HG02610 (cell line): Measurements from ENCODE around the gene GAL3ST2.
"Not testable (repeated sequence)": the region's sequence is repeated elsewhere in the genome, so short reads cannot be mapped to it uniquely, and the experiment has no call there.

Experiments used
- ATAC-seq: cut with Tn5 transposase; IDR thresholded peaks from one replicate; pipeline ENCODE4 v1.9.1; 2021; ENCODE audit warnings: mild to moderate bottlenecking, moderate library complexity; ENCODE audit not compliant: unreplicated experiment

Gene GAL3ST2

DNA sequence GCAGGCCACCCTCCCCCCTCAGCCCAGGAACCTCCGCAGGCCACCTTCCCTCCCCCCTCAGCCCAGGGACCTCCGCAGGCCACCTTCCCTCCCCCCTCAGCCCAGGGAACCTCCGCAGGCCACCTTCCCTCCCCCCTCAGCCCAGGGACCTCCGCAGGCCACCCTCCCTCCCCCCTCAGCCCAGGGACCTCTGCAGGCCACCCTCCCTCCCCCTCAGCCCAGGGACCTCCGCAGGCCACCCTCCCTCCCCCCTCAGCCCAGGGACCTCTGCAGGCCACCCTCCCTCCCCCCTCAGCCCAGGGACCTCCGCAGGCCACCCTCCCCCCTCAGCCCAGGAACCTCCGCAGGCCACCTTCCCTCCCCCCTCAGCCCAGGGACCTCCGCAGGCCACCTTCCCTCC, 29.6 kb downstream of the GAL3ST2 start:
- ATAC-seq, result not testable (repeated sequence)

DNA sequence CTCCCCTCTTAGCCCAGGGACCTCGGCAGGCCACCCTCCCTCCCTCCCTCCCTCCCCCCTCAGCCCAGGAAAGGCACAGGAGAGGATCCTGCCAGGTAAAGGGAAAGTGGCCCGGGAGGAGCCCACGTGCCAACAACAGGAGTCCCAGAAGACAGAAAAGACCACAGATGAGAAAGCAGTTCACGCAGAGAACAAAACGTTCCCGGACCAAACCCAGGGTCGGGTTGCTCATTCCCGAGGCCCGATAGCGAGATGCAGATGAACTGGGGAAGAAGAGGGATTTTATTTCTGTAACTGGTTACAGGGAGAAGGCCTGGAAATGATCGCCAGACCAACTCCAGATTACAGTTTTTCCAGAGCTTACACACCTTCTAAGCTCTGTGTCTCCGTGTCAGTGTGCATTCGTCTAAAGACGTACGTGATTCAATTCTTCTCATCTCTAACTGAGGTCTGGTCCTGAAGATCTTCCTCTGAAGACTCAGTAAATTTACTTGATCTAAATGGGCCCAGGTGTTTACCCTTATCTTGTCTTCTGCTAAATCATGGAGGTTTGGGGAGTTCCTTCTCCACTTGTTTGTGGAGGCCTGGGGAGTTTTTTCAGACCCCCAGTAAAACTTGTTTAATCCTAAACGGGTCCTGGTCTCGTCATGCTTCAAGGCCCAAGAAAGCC, 31.6 kb downstream of the GAL3ST2 start:
- no peak for ATAC-seq

DNA sequence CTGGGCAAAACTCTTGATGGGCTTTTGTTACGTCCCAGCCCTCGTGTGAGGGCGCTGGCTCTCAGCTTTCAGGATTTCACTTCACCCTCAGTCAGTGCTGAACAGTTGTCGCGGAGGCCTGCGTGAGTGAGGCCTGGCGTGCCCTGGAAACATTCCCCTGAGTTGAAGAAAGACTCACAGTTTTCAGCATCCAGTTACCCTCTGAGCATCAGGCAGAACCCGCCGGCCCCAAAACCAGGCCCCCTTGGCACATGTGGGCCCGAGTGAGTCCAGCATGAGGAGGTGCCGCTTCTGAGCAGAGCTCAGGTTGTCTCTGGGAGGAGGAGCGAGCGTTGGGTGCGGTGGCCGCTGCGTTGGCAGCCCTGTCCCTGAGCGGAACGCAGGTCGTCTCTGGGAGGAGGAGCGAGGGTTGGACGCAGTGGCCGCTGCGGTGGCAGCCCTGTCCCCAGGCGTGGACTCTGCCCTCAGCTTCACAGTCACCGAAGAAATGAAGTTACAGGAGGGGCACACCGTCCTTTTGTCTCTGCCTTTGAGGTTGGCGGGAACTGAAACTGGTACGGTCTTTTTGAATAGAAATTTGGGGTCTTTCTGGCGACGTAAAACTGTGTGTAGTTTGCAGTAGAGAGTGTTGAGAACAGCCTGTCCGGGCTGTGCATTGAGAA, 32.2 kb downstream of the GAL3ST2 start, which contains the start of gene NEU4:
Gene NEU4 (plus strand): TSS at position 473 of the 662 bp plus-strand sequence. CDS start 5,292 bp downstream, outside the sequence.
- no peak for ATAC-seq

DNA sequence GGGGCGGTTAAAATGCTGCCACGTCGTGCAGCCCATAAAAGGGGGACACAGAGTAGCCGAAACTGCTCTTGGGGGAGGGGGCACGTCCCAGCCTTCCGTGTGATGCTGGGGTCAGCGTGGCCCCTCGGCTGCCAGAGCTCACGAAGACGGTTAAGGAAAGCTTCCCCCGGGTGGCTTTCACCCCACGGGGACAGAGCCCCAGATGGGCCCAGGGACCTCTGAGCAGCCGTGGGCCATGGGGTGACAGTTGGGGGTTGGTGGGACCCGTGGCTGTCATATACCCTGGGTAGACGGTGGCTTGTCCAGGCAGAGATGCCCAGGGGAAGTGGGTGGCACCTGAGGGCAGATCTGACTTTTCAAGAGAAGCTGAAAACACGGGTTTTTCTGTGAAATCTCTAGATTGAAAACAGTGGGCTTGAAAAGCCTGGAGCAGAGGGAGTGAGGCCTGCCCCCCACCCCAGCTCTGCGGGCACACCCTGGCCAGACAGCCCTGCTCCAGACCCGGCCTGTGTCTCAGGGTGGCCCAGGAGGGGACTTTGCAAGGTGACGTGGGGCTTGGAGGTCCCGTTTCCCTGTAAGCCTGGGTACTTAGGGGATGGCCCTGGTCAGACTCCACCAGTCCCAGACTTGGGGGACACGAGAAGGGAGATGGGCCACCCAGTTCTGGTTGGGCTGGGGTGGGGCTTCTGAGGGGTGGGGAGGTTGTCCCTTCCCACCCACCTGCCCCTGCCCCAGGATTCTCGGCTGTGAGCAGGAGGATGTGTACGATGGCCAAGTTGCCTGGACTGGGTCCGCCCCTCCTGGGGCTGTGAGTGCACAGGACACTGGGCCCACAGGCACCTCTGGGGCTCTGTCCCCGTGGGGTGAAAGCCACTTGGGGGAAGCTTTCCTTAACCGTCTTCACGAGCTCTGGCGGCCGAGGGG, 33.0 kb downstream of the GAL3ST2 start:
- ATAC-seq, result no peak

DNA sequence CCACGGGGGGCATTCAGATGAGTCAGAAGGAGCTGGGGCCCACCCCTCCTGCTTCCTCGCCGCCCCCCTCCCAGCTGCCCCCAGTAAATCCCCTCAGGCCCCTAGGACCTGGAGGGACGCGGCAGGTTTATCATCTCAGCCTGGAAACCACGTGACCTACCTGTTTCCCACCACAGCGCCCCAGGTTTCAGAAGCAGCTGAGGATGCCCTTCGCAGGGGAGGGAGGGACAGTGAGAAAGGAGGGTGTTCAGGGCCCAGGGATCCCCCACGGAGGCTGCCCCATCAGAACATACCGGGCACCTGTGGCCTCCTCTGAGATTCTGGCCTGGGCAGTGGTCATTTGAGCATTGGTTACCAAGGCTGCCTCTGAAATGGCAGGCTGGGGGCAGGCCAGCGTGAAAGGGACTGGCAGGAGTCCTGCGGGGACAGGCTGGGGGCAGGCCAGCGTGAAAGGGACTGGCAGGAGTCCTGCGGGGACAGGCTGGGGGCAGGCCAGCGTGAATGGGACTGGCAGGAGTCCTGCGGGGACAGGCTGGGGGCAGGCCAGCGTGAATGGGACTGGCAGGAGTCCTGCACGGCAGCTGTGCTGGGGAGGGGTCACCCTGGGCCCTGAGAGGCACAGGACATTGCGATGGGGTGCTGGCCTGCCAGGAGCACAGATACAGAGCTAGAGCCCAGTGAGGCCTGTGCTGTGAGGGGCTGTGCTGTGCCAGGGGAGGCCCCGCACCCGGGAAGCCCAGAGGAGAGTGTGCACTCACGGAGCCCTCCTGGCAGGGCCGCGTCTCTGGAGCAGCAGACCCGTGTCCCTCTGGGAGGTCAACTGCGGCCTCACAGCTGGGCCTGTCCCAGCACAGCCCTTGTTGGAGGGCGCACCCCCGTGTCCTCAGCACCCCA, 33.9 kb downstream of the GAL3ST2 start:
- ATAC-seq, result no peak

DNA sequence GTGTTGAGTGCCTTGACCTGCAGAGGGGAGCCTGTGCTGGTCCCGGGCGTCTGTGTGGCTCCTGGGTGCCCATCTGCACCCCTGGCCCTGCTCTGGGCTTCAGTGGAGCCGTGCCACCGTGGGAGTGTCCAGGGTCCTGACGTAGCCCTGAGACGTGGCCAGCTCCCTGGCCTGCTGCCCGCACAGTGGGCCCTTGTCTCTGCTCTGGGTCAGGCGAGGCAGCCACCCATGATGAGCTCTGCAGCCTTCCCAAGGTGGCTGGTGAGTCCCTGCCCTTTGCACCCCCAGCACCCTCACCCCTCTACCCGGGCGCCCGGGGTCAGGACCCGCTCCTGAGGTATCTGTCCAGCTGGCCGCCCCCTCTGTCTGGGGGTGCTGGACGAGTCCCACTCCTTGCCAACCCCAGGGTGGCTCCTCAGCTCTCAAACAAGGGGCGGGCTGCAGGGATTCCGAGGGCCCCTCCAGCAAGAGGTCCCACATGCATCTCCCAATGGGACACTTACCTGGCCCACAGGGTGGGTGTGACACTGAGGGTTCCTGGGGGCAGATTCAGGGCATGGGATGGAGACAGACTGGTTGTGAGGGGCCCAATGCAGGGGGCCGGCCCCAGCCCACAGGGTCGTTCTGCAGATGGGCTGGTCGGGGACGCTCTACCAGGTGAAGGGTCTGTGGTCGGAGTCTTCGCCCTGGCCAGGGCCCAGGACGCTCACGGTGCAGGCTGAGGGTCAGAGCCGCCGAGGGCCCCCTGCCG, 34.8 kb downstream of the GAL3ST2 start:
- no peak for ATAC-seq

DNA sequence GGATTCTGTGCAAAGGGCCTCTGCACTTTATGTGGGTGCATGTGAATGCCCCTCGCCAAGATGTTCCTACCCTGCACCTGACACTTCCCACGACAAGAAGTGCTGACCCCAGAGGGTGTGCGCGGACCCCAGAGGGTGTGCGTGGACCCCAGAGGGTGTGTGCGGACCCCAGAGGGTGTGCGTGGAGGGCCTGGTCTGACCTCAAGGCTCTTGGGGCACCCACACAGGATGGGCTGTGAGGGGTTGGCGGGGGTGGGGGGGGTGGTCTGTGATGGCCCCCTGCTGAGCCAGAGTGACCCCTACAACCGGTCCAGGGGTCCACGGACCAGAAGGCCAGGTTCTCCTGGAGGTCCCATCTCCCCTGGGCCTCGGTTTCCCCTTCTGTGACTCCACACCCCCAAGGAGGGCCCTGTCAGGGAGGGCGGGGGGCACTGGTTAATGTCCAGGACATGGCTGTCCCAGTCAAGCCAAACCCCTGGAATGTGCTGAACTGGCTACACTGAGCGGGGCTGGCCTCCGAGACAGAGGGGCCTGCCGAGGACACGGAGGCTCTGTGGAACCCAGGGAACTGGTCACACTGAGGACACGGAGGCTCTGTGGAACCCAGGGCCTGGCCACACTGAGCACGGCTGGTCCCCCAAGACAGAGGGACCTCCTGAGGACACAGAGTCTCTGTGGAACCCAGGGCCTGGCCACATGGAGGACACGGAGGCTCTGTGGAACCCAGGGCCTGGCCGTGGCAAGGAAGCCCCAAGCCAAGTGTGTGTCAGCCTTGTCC, 35.5 kb downstream of the GAL3ST2 start:
- ATAC-seq, result no peak

DNA sequence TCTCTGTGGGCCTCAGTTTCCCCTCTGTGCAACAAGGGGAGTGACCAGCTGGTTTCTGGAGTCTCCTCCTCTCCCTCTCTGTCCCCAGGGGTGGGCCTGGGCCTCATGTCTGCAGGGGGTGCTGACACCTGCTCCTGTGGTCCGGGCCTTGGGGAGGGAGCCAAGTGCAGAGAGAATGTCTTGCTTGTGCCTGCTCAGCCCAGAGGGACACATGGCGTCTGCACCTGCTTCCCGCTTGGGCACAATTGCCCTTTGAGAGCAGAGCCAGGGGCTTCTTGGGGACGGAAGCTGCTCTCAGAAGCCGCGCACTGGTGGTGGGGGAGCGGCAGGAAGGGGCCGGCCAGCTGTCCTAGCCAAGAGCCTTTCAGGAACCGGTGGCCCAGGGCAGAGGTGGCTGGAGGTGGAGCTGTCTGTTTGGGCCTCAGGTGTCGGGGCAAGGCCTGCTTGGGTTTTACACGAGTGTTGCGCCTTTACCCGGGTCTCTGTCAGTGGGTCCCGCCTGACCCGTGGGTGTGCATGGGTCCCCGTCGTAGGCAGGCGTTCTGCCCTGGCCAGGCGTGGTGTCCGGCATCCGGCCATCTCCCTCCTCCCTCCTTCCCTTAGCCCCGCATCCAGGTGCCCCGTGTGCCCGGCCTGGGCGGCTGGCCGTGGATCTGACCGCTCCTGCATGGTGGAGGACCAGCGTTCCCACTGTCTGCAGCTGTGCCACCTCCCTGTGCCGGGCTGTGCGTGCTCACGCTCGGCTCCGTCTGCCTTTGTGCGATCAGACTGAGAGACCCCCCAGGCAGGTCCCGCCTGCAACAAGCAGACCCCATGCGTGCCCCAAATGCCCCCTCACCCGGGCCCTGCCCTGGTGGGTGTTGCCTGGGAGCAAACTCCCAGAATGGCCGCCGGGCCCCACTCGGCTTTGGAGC, 36.4 kb downstream of the GAL3ST2 start:
- no peak for ATAC-seq

DNA sequence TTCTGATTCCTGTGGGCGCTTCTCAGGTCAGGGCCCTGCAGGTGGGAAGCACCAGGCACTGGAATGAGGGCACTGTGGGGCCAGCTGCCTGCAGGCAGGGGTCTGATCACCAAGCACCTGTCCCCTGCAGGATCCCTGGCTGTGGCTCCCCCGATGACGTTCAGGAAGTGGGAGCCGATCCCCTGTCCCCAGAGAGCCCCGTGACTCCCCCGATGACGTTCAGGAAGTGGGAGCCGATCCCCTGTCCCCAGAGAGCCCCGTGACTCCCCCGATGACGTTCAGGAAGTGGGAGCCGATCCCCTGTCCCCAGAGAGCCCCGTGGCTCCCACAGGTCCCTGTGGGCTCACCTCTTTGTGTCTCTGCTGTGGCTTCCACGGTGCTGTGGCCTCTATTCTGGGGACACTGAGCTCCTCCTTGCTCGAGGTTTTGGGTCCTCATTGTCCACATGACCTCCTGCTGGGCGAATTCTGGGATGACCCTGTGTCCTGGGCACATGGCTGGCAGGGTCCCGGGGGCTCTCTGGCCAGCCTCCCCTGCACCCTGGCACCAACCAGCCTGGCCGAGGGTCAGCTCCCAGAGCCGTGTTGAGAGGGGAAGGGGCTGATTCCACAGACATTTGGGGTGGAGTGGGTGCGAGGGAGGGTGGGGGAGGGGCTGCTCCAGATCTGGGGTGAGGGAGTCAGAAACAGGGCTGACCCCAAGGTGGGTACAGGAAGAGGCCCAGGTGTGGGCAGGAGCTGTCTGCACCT, 37.2 kb downstream of the GAL3ST2 start:
- peak; percentile 33 for ATAC-seq

DNA sequence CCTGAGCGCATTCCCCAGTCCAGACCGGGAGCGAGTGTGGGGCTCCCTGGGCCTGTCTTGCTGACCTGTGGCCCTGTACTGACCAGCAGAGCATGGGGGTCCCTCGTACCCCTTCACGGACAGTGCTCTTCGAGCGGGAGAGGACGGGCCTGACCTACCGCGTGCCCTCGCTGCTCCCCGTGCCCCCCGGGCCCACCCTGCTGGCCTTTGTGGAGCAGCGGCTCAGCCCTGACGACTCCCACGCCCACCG, 37.7 kb downstream of the GAL3ST2 start:
- ATAC-seq, result no peak

DNA sequence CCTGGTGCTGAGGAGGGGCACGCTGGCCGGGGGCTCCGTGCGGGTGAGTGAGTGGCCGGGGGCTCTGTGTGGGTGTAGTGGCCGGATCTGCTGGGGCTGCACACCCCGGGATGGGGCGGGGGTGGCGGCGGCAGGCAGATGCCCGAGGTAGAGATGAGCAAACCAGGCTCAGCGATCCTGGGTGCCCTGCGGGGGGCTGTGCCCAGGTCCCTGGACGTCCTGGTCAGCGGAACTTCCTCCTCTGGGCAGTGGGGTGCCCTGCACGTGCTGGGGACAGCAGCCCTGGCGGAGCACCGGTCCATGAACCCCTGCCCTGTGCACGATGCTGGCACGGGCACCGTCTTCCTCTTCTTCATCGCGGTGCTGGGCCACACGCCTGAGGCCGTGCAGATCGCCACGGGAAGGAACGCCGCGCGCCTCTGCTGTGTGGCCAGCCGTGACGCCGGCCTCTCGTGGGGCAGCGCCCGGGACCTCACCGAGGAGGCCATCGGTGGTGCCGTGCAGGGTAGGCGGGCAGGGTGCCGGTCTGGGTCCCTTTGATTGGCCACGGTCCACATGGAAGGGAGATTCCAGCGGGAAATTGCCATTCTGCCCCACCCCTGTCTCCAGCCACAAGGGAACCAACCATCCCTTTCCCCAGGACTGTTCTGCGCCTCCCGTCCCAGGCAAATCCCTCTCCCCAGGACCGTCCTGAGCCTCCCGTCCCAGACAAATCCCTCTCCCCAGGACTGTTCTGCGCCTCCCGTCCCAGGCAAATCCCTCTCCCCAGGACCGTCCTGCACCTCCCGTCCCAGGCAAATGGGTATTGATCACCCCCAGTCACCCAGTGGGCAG, 38.2 kb downstream of the GAL3ST2 start:
- ATAC-seq, result no peak

DNA sequence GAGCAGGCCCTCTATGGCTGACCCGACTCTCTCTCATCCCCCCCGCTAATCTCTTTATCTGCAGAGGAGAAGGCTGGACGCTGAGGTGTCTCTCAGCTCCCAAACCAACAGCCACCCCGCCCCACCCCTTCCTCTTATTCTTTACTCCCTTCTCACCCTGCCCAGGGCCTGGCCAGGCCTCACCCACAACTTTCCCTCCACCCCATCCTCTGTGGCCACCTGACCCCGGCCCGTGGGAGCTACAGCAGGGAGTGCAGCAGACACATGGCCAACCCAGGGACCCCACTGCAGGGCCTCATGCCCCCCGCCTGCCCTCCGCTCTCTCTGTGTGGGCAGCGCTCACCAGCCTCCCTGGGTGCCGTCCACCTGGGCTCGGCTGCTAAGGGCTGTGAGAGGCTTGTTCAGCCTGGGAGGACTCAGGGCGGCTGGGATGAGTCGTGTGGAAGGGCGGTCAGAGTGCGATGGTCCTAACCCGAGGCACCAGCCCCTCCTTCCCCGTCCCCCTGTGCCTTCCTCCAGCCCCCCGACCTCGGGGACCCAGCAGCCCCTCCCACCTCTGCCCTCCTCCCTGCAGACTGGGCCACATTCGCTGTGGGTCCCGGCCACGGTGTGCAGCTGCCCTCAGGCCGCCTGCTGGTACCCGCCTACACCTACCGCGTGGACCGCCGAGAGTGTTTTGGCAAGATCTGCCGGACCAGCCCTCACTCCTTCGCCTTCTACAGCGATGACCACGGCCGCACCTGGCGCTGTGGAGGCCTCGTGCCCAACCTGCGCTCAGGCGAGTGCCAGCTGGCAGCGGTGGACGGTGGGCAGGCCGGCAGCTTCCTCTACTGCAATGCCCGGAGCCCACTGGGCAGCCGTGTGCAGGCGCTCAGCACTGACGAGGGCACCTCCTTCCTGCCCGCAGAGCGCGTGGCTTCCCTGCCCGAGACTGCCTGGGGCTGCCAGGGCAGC, 39.1 kb downstream of the GAL3ST2 start:
- ATAC-seq, result no peak

DNA sequence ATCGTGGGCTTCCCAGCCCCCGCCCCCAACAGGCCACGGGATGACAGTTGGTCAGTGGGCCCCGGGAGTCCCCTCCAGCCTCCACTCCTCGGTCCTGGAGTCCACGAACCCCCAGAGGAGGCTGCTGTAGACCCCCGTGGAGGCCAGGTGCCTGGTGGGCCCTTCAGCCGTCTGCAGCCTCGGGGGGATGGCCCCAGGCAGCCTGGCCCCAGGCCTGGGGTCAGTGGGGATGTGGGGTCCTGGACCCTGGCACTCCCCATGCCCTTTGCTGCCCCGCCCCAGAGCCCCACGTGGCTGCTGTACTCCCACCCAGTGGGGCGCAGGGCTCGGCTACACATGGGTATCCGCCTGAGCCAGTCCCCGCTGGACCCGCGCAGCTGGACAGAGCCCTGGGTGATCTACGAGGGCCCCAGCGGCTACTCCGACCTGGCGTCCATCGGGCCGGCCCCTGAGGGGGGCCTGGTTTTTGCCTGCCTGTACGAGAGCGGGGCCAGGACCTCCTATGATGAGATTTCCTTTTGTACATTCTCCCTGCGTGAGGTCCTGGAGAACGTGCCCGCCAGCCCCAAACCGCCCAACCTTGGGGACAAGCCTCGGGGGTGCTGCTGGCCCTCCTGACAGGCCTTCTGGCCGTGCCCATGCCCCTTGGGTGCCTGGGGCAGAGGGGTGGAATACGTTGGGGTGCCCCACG, 40.0 kb downstream of the GAL3ST2 start:
- ATAC-seq, result no peak

DNA sequence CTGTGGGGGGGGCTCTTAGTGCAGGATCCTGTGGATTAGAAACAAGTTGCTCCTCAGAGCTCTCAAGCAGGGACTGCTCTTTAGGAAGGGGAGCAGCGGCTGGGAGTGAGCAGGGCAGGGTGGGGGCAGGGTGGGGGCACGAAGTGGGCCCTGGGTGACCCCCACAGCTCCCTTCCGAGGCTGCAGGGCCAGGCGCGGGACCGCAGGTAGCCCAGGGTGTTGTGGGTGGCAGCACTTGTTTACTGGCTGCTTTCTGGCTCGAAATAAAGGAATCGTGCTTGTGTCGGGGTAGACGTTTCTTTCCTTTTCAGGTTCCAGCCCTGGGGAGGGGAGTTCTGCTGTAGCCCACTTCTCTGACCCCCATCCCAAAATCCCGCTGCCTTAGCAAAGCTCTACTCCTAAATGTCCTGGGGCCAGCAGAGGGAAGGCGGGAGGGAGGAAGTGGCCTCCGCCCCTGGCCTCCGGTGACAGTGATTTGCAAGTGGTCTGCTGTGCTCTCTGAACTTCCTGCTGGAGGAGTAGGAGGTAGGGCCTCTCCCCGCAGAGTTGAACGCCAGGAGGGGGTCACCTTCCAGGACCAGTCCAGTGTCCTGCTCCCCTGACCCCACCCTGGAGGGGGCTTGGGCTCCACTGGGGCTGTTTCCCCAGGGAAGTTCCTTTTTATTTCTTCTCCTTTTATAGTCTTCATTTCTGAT, 40.7 kb downstream of the GAL3ST2 start:
- no peak for ATAC-seq
